HG02870 (cell line): ENCODE results near the gene ZC3H18.
"Not testable (repeated sequence)": the region's sequence is repeated elsewhere in the genome, so short reads cannot be mapped to it uniquely, and the experiment has no call there.

Experiments used
- ATAC-seq: cut with Tn5 transposase; IDR thresholded peaks from one replicate; pipeline ENCODE4 v1.9.1; 2021; ENCODE audit warnings: mild to moderate bottlenecking, moderate library complexity; ENCODE audit not compliant: unreplicated experiment

Gene ZC3H18

GRCh38 chr16:88600539-88600896 is 30.3 kb downstream of the ZC3H18 start:
- no peak for ATAC-seq

GRCh38 chr16:88601313-88602036 is 31.3 kb downstream of the ZC3H18 start:
- no peak for ATAC-seq

GRCh38 chr16:88602091-88602490 is 31.9 kb downstream of the ZC3H18 start:
- ATAC-seq = no peak

- ATAC-seq = no peak
These were observed 35.3 kb downstream of the ZC3H18 start for GRCh38 chr16:88605186-88606147.

- ATAC-seq = no peak
These were observed 36.0 kb downstream of the ZC3H18 start for GRCh38 chr16:88606148-88606757.

GRCh38 chr16:88608076-88608475 is 37.9 kb downstream of the ZC3H18 start:
- ATAC-seq = no peak

GRCh38 chr16:88609426-88609825 is 39.2 kb downstream of the ZC3H18 start:
- not testable (repeated sequence) for ATAC-seq

GRCh38 chr16:88610080-88610479 is 39.9 kb downstream of the ZC3H18 start:
- ATAC-seq = no peak

GRCh38 chr16:88610909-88611812 is 41.0 kb downstream of the ZC3H18 start:
- ATAC-seq = no peak

GRCh38 chr16:88613293-88613692 is 43.1 kb downstream of the ZC3H18 start:
- ATAC-seq = no peak

- no peak for ATAC-seq
These were observed 44.0 kb downstream of the ZC3H18 start for GRCh38 chr16:88613911-88614817.

- no peak for ATAC-seq
These were observed 44.8 kb downstream of the ZC3H18 start for GRCh38 chr16:88614818-88615580.

GRCh38 chr16:88616320-88616719 is 46.1 kb downstream of the ZC3H18 start:
- ATAC-seq = no peak

- ATAC-seq = no peak
These were observed 46.5 kb downstream of the ZC3H18 start for GRCh38 chr16:88616736-88617135.

GRCh38 chr16:88617268-88618031 is 47.2 kb downstream of the ZC3H18 start:
- no peak for ATAC-seq

GRCh38 chr16:88618182-88618955 is 48.2 kb downstream of the ZC3H18 start:
- ATAC-seq = no peak

GRCh38 chr16:88618956-88619667 is 48.9 kb downstream of the ZC3H18 start:
- no peak for ATAC-seq
